ENCODE results near the gene MYO18A.

Gene MYO18A

GRCh38 chr17:29102741-29103181 is 77.4 kb downstream of the MYO18A start:
- Histone ChIP-seq H3K18ac (ENCODE audit: low read length) (peak overlapping the region; percentile 72), H3K4ac (ENCODE audit: low read length) (no peak overlapping the region), H2BK12ac (ENCODE audit: low read length) (no peak overlapping the region), H3K14ac (ENCODE audit: low read length) (peak overlapping the region; percentile 67), H2BK5ac (ENCODE audit: low read length) (no peak overlapping the region), H4K8ac (ENCODE audit: low read depth, low read length) (no peak overlapping the region), H2AK5ac (ENCODE audit: low read depth, low read length) (no peak overlapping the region), H3K27me3 (ENCODE audit: control insufficient read depth in 3 of 3, insufficient read depth in 3 of 3, low read depth in 1 of 3, low read length in 3 of 3) (no peaks in the 10 kb centered on the region), H3K27ac (replicated peaks; ENCODE audit: low read length) (no peak overlapping the region), H4K91ac (ENCODE audit: low read depth, low read length, poor library complexity) (no peak overlapping the region), H3K36me3 (replicated peaks in 1 of 2; ENCODE audit: control insufficient read depth in 2 of 2, insufficient read depth in 2 of 2, low read length in 2 of 2) (peaks cover 10 to 40% of the 10 kb centered on the region in 2 donors), H3K9me3 (replicated peaks in 1 of 2; ENCODE audit: control insufficient read depth in 2 of 2, insufficient read depth in 1 of 2, low read depth in 1 of 2, low read length in 2 of 2) (no peaks in the 10 kb centered on the region), H2AFZ (ENCODE audit: low read length) (no peak overlapping the region), H3K4me1 (ENCODE audit: control insufficient read depth in 2 of 2, insufficient read depth in 1 of 2, low read depth in 1 of 2, low read length in 2 of 2) (peaks cover 0 to 3% of the 10 kb centered on the region in 2 donors), H2BK15ac (ENCODE audit: low read length) (no peak overlapping the region), H2BK120ac (ENCODE audit: low read depth, low read length) (no peak overlapping the region), H3K79me1 (ENCODE audit: low read depth, low read length) (no peaks in the 10 kb centered on the region), H3K9ac (ENCODE audit: low read depth, low read length, poor library complexity) (peak overlapping the region; percentile 73), H3K4me3 (ENCODE audit: low read length in 2 of 2) (no peak overlapping the region), H3K23ac (ENCODE audit: low read depth, low read length, poor library complexity) (peak overlapping the region; percentile 49), H3K4me2 (ENCODE audit: insufficient read depth, low read length, poor library complexity, severe bottlenecking) (no peak overlapping the region)
- DNase-seq (ENCODE audit: low spot score) = no peak
- no CpG with 5 or more reads among the region's 11 CpGs for WGBS, 2 donors (ENCODE audit: extremely low coverage in 2 of 2, insufficient read length in 2 of 2, insufficient replicate concordance in 1 of 2)

GRCh38 chr17:29102046-29102445 is 78.2 kb downstream of the MYO18A start:
- Histone ChIP-seq H3K14ac (ENCODE audit: low read length) (no peak overlapping the region), H2AK5ac (ENCODE audit: low read depth, low read length) (no peak overlapping the region), H3K4ac (ENCODE audit: low read length) (no peak overlapping the region), H2BK15ac (ENCODE audit: low read length) (no peak overlapping the region), H3K4me1 (ENCODE audit: control insufficient read depth in 2 of 2, insufficient read depth in 1 of 2, low read depth in 1 of 2, low read length in 2 of 2) (peaks cover 0 to 3% of the 10 kb centered on the region in 2 donors), H4K91ac (ENCODE audit: low read depth, low read length, poor library complexity) (no peak overlapping the region), H3K4me3 (ENCODE audit: low read length in 2 of 2) (no peak overlapping the region), H3K9me3 (replicated peaks in 1 of 2; ENCODE audit: control insufficient read depth in 2 of 2, insufficient read depth in 1 of 2, low read depth in 1 of 2, low read length in 2 of 2) (no peaks in the 10 kb centered on the region), H3K27ac (replicated peaks; ENCODE audit: low read length) (no peak overlapping the region), H2BK120ac (ENCODE audit: low read depth, low read length) (no peak overlapping the region), H3K23ac (ENCODE audit: low read depth, low read length, poor library complexity) (peak overlapping the region; percentile 9), H4K8ac (ENCODE audit: low read depth, low read length) (no peak overlapping the region), H2BK12ac (ENCODE audit: low read length) (no peak overlapping the region), H3K4me2 (ENCODE audit: insufficient read depth, low read length, poor library complexity, severe bottlenecking) (no peak overlapping the region), H3K27me3 (ENCODE audit: control insufficient read depth in 3 of 3, insufficient read depth in 3 of 3, low read depth in 1 of 3, low read length in 3 of 3) (no peaks in the 10 kb centered on the region), H2BK5ac (ENCODE audit: low read length) (no peak overlapping the region), H2AFZ (ENCODE audit: low read length) (no peak overlapping the region), H3K79me1 (ENCODE audit: low read depth, low read length) (no peaks in the 10 kb centered on the region), H3K36me3 (replicated peaks in 1 of 2; ENCODE audit: control insufficient read depth in 2 of 2, insufficient read depth in 2 of 2, low read length in 2 of 2) (peaks cover 15 to 46% of the 10 kb centered on the region in 2 donors), H3K9ac (ENCODE audit: low read depth, low read length, poor library complexity) (no peak overlapping the region), H3K18ac (ENCODE audit: low read length) (no peak overlapping the region)
- WGBS, 2 donors (ENCODE audit: extremely low coverage in 2 of 2, insufficient read length in 2 of 2, insufficient replicate concordance in 1 of 2) = no CpG with 5 or more reads among the region's 3 CpGs
- DNase-seq (ENCODE audit: low spot score) = no peak

GRCh38 chr17:29100296-29100695 is 79.9 kb downstream of the MYO18A start:
- WGBS, 2 donors (ENCODE audit: extremely low coverage in 2 of 2, insufficient read length in 2 of 2, insufficient replicate concordance in 1 of 2) = no CpG with 5 or more reads among the region's 8 CpGs
- Histone ChIP-seq H2AK5ac (ENCODE audit: low read depth, low read length) (no peak overlapping the region), H2BK120ac (ENCODE audit: low read depth, low read length) (no peak overlapping the region), H3K9ac (ENCODE audit: low read depth, low read length, poor library complexity) (no peak overlapping the region), H4K91ac (ENCODE audit: low read depth, low read length, poor library complexity) (no peak overlapping the region), H3K23ac (ENCODE audit: low read depth, low read length, poor library complexity) (no peak overlapping the region), H4K8ac (ENCODE audit: low read depth, low read length) (no peak overlapping the region), H3K18ac (ENCODE audit: low read length) (no peak overlapping the region), H3K9me3 (replicated peaks in 1 of 2; ENCODE audit: control insufficient read depth in 2 of 2, insufficient read depth in 1 of 2, low read depth in 1 of 2, low read length in 2 of 2) (no peaks in the 10 kb centered on the region), H3K4me1 (ENCODE audit: control insufficient read depth in 2 of 2, insufficient read depth in 1 of 2, low read depth in 1 of 2, low read length in 2 of 2) (peaks cover 0 to 3% of the 10 kb centered on the region in 2 donors), H3K4me2 (ENCODE audit: insufficient read depth, low read length, poor library complexity, severe bottlenecking) (no peak overlapping the region), H3K79me1 (ENCODE audit: low read depth, low read length) (no peaks in the 10 kb centered on the region), H3K27ac (replicated peaks; ENCODE audit: low read length) (no peak overlapping the region), H2BK12ac (ENCODE audit: low read length) (no peak overlapping the region), H3K14ac (ENCODE audit: low read length) (no peak overlapping the region), H3K4ac (ENCODE audit: low read length) (no peak overlapping the region), H3K27me3 (ENCODE audit: control insufficient read depth in 3 of 3, insufficient read depth in 3 of 3, low read depth in 1 of 3, low read length in 3 of 3) (no peaks in the 10 kb centered on the region), H3K36me3 (replicated peaks in 1 of 2; ENCODE audit: control insufficient read depth in 2 of 2, insufficient read depth in 2 of 2, low read length in 2 of 2) (peaks cover 22 to 42% of the 10 kb centered on the region in 2 donors), H2BK5ac (ENCODE audit: low read length) (no peak overlapping the region), H3K4me3 (ENCODE audit: low read length in 2 of 2) (no peak overlapping the region), H2AFZ (ENCODE audit: low read length) (no peak overlapping the region), H2BK15ac (ENCODE audit: low read length) (no peak overlapping the region)
- DNase-seq (ENCODE audit: low spot score) = no peak

GRCh38 chr17:29099527-29099926 is 80.7 kb downstream of the MYO18A start:
- H3K27ac ChIP-seq (replicated peaks; ENCODE audit: low read length) = no peak overlapping the region

More at GRCh38 chr17:29099527-29099926, 80.7 kb downstream of the MYO18A start:
- H3K18ac ChIP-seq (ENCODE audit: low read length) = peak overlapping the region; percentile 62
- H3K4me1 ChIP-seq (ENCODE audit: control insufficient read depth in 2 of 2, insufficient read depth in 1 of 2, low read depth in 1 of 2, low read length in 2 of 2) = peaks cover 0 to 3% of the 10 kb centered on the region in 2 donors
- no peak overlapping the region for H3K9ac ChIP-seq (ENCODE audit: low read depth, low read length, poor library complexity)
- H4K8ac ChIP-seq (ENCODE audit: low read depth, low read length) = no peak overlapping the region
- peaks cover 24 to 47% of the 10 kb centered on the region in 2 donors for H3K36me3 ChIP-seq (replicated peaks in 1 of 2; ENCODE audit: control insufficient read depth in 2 of 2, insufficient read depth in 2 of 2, low read length in 2 of 2)
- no peak overlapping the region for H3K4ac ChIP-seq (ENCODE audit: low read length)
- no peaks in the 10 kb centered on the region for H3K27me3 ChIP-seq (ENCODE audit: control insufficient read depth in 3 of 3, insufficient read depth in 3 of 3, low read depth in 1 of 3, low read length in 3 of 3)
- WGBS, 2 donors (ENCODE audit: extremely low coverage in 2 of 2, insufficient read length in 2 of 2, insufficient replicate concordance in 1 of 2) = no CpG with 5 or more reads among the region's 5 CpGs
- no peaks in the 10 kb centered on the region for H3K79me1 ChIP-seq (ENCODE audit: low read depth, low read length)
- H2BK12ac ChIP-seq (ENCODE audit: low read length) = no peak overlapping the region
- H2AFZ ChIP-seq (ENCODE audit: low read length) = no peak overlapping the region
- H2AK5ac ChIP-seq (ENCODE audit: low read depth, low read length) = peak overlapping the region; percentile 49
- DNase-seq (ENCODE audit: low spot score) = no peak
- no peak overlapping the region for H2BK15ac ChIP-seq (ENCODE audit: low read length)
- no peak overlapping the region for H2BK5ac ChIP-seq (ENCODE audit: low read length)
- no peak overlapping the region for H4K91ac ChIP-seq (ENCODE audit: low read depth, low read length, poor library complexity)
- no peaks in the 10 kb centered on the region for H3K9me3 ChIP-seq (replicated peaks in 1 of 2; ENCODE audit: control insufficient read depth in 2 of 2, insufficient read depth in 1 of 2, low read depth in 1 of 2, low read length in 2 of 2)
- no peak overlapping the region for H3K4me2 ChIP-seq (ENCODE audit: insufficient read depth, low read length, poor library complexity, severe bottlenecking)
- no peak overlapping the region for H3K14ac ChIP-seq (ENCODE audit: low read length)
- H3K4me3 ChIP-seq (ENCODE audit: low read length in 2 of 2) = no peak overlapping the region
- H3K23ac ChIP-seq (ENCODE audit: low read depth, low read length, poor library complexity) = no peak overlapping the region
- no peak overlapping the region for H2BK120ac ChIP-seq (ENCODE audit: low read depth, low read length)

Data from neuronal stem cell (in vitro differentiated cells).